Activated CD8-positive, alpha-beta memory T cell treated with anti-CD3 and anti-CD28 coated beads, Interleukin-2, amount 50 U/mL, for 1 hour (primary cell): ENCODE data around the gene HOXB3.

Experiments used
- DNase-seq: peaks from one replicate; pipeline ENCODE4 v3.0.0-alpha.2; 2020; ENCODE audit errors: extremely low read depth

HOXB3 gene

DNA sequence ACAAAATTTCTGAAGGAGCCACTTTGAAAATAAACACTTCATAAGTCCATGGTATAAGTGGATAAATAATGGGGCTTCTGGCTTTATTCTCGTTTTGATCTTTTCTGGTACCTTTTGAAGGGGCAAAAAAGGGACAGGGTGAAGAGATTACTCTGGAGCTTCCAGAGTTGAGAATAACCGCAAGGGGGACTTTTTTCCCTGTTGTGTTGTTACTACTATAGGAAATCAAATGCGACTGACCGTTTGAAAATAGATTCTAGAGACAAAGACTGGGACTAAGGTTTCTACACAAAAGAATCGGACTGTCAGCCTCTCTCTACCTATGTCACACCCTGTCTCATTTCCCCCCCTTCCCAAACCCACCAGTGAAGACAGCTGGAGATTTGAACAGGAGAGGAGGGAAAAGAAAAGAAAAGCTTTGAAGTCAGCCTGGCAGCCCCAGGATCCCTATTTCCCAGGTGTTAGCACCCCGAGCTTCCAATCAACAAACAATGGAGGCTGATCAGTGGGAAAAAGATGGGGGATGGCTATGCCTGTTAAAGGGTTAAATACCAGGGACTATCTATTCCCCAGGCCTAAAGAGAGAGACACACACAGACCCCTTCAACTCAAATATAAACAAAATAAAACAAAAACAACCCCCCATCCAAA lies 20.2 kb downstream of the HOXB3 start:
- DNase-seq: no peak

DNA sequence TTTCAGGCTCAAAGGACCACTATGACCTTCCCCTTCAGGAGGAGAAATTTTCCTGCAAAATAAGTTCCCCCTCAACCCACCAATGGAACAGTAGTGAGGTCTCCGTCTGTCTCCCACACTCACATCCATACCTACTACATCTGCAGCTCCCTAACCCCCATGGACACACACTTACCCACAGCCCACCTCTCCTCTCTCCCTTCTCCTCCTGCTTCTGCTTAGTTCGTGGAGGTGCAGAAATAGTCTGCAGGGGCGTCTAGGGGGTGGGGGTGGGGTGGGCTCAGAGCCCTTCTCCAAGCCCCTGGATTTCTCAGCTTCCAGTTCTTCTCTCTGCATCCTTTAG lies 20.8 kb downstream of the HOXB3 start:
- DNase-seq: no peak

DNA sequence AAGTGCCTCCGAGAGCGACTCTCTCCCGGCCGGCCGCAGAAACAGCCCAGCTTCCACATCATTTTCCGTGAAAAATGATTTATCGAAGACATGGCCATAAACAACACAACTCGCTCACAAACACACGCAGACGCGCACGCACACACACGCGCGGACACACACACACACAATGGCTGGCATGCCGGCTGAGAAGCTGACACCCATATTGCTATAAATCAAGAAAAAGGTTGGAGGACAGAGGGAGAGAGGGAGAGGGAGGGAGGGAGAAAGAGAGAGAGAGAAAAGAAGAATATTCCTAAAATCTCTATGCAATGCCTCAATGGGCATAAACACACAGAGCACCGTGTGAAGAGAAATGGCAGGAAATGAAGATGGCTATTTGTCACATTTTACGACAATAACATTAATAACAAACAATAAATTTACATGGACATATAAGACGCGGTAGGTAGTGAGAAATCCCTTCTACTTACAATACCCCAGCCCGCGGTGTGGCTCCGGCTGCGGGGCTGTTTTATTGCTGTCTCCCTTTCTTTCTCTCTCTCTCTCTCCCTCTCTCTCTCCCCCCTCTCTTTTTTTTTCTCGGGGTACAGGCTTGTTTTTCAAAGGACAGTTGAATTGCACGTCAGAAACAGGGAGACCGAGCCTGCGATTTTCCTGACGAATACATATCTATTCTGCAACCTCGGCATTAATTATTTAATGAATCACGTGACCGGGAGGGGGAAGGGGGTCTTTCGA lies 21.4 kb downstream of the HOXB3 start:
- DNase-seq: no peak

DNA sequence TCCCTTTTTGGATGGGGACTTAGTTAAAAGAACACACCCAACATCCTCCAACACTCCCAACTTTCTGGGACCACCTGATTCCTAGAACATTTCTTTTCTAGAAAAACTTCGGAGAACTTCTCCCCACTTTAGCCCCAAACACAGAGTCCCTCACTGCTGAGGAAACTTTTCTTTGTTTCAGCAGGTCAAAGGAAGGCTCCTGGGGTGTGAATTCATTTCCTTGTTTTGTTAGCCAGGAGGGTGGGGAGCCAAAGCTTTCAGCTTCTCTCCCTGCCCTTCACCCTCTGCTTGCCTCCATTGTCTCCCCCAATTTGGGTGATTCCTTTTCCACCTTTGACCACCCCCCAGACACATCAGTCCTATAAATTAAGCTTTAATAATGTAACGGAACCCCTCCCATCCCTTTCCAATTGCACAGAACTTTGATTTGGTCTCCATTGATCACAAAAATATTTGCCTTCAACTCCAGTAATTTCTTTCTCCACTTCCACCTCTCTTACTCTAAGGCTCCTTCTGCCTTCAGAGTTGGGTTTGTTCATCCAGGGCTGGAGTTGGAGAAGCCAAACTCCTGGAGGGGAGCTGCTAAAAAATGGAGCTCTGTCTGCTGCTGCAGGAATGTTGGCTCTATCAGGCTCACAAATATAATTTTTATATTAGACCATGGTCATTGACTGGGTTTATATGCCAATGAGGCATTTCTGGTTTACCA lies 22.2 kb downstream of the HOXB3 start:
- no peak for DNase-seq

DNA sequence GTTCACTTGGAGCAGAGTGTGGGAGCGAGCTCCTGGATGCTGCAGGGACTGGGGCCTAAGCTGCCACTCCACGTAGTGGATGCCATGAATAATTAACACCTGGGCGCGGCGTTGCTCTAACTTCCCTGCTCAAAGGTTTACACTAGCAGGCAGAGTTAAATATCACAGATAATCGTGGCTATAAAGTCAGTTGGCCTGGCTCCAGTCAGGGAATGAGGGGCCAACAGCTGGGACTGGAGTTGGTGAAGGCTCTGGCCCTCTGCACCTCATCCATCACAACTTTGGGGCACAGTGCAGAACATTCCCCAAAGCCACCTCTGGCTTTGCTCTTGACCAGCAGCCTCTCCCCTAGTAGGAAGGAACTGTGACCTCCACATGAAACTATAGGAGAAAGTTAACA lies 22.8 kb downstream of the HOXB3 start:
- no peak for DNase-seq

DNA sequence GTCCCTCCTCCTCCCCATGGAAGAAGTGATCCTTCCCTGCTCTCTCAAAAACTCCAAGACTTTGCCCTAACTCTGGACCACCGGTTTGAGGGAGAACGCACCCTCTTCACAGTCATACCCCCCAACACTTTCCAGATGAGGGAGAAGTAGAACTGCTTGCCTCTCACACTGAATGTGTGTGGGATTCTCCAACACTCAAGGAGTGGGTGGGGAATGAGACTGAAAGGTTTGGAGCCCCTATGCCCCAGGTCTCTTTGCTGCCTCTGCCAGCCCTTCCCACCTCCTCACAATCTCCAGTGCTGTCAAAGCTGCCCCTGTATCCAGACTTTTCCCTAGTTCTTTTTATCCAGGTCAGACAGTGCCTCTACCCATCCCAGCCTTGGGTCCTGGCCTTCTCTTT lies 23.3 kb downstream of the HOXB3 start:
- no peak for DNase-seq

DNA sequence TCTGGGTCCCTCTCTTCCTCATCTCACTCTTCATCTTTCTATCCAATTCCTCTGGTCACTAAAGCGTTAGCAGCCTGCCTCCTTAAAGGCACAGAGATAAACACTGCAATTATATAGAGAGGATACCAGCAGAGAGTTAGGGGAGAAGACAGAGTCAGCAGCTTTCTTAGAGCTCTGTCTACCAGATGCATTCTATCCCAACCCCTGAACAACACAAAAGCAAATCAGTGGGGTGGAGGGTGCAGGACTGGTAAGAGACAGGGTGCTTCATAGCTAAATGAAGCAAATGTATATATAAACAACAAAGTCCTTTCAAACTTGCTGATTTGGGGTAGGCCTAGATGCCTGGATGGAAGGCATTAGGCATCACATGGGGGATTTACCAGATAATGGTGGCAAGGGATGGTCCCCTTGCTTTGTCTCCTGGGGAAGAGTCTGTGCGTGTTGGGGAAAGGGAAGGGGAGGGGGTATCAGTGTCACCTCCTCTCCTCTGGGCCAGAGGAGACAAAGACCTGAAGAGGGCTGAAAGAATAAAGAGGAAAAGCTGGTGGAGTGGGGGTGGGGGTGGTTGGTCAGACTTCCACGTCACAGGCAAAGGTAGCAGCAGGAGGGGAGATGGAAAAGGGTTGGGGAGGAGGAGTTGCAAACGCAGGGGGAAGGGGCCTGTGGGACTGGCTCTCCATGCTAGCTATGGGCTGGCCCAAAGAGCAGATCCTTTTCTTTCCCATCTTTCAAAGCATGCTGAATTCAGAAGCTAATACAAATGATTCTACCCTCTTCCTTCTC lies 23.9 kb downstream of the HOXB3 start:
- no peak for DNase-seq

DNA sequence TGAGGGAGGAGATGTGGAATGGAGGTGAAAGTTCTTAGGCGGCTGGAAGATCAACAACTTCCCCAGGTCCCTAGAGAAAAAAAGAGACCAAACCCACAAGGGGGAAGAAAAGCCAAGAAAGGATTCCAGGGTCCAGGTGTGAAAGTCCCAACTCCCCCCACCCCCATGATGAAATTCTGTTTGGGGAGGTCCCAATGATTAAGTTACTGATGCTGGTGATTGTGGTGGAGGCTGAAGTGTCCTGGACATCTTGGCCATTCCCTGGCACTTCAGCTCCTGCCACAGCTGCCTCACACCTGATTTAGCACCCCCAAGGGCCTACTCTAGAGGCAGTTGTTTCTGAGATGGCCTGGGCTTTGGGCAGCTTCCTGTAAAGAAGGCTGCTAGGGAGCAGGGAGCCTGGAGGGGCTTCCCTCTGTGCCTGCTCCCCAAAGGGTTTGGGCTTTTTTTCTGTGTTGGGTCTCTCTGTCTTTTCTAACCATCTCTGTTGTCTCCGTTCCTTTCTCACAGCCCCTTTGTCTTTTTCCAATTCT lies 25.0 kb downstream of the HOXB3 start:
- DNase-seq: no peak

DNA sequence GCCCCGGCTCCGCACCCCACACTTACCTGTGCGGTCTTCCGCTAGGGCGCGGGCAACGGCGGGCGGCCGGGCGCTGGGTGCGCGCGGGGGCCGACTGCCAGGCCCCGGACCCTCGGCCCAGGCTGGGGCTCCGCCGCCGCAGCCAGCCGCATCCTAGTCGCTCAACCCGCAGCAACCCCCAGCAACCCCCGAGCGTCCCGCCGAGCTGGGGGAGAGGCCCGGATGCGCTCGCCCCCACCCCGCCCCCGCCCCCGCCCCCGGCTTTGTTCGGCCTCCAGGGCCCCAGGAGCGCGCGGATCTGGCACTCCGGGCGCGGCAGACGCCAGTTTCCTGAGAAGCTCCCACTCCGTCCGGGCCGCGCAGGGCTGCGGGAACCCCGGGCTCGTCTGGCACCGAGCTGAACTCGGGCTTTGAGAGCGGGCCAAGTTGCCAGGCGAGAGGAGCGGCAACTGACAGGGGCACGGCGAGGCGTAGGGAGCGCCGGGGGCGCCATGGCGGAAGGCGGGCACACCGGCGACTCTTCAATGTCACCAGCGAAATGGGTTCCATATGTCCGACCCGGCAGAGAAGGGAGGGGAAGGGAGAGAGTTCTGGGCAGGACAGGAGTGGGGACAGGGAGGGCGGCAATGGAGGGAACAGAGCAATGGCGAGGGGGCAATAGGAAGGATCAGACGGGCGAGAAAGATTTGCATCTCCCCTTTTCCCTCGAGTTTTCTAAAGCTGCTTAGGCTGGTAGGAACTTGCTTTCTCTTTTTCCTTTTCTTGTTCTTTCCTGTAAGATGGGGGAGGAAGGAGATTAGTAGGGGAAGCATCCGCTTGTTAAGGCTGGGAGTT lies 25.6 kb downstream of the HOXB3 start:
- no peak for DNase-seq

DNA sequence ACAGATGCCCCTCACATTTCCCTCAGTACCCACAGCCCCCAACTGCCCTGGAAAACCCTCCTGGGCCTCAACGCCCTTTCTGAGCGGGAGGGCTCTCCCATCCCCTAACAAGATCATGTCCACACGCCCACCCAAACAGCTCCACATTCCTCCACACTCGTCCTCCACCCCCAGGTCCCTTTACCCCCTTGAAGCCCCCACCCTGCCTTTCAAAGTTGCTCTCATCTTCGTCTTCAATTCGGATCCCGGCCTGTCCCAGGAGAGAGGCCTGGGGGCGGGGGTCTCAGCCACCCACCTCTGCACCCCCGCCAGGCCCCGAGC lies 26.2 kb downstream of the HOXB3 start:
- DNase-seq: no peak

DNA sequence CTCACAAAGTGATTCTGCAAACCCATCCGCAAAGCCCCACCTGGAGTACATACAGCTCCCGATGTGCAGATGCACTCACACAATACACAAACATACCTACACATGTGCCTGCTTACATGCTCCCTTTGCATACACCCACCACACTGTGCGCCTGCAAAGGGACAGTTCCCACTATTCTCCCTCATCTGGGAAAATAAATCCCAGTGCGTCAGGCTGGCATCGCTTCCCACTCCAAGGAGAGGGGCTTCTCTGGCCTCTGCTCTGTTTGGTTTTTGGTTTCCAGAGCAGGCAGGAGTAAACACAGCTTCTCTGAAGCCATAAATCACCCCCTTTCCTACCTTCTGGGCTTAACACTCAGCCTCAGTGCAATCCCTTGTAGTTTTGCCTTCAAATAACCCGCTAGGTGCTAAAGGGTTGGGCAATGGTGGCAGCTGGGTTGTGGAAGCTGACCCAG lies 26.6 kb downstream of the HOXB3 start:
- DNase-seq: no peak

DNA sequence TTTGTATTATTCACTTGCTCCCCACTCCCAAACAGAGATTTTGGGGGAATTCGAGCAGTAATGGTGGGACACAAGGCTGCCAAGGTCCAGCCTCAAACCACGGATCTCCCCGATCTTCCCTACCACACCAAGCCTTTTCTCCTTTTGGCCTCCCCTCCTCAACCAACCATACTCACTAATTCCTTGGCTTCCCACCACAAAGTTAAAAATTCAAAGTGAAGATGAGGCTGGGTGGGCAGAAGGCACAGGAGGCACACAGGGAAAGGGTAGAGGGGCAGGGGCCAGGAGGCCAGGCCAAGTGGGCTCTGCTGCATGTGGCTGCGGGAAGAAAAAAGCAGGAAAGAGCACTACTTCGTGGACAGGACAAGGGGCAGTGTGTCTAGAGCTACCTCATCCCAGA lies 27.1 kb downstream of the HOXB3 start:
- DNase-seq: no peak

DNA sequence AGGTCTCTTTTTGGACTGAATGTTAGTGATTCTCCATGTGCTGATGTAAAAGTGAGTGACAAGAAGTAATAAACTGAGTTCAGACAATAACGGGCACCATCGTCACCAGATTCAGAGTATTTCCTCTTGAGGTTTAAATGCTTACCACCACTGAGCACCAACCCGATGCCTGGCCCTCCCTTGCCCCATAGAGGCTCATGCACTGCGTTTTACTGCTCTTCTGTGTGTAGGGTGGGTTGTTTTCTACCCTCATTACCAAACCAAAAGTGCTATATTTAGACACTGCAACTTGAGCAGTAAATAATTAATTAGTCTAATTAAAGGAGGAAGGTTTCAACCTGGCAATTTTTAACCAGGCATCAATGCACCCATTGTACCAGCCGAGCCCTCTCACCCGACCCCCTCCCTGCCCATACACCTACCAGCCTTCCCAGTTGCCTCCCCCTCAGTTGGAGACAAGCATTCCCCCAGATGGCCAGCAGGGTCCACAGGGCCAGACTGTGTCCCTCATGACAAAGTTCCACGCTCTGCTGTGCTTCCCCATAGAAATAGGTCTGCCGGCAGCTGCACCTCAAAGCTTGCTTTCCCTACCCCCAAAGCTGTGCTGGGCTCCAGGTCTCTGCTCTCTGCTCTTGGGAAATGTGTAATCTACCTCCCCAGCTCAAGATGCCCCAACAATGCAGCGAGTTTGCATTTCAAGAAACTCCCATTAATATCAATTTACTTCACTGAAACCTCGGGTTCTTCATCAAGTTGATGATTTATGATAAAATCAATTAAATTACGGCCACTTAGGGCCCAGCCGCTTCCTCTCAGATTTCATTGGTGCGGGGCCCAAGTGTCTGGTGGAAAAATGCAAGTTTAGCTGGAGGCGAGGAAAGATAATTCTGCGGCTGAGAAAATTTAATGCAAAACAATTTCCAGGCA lies 27.9 kb downstream of the HOXB3 start:
- no peak for DNase-seq

DNA sequence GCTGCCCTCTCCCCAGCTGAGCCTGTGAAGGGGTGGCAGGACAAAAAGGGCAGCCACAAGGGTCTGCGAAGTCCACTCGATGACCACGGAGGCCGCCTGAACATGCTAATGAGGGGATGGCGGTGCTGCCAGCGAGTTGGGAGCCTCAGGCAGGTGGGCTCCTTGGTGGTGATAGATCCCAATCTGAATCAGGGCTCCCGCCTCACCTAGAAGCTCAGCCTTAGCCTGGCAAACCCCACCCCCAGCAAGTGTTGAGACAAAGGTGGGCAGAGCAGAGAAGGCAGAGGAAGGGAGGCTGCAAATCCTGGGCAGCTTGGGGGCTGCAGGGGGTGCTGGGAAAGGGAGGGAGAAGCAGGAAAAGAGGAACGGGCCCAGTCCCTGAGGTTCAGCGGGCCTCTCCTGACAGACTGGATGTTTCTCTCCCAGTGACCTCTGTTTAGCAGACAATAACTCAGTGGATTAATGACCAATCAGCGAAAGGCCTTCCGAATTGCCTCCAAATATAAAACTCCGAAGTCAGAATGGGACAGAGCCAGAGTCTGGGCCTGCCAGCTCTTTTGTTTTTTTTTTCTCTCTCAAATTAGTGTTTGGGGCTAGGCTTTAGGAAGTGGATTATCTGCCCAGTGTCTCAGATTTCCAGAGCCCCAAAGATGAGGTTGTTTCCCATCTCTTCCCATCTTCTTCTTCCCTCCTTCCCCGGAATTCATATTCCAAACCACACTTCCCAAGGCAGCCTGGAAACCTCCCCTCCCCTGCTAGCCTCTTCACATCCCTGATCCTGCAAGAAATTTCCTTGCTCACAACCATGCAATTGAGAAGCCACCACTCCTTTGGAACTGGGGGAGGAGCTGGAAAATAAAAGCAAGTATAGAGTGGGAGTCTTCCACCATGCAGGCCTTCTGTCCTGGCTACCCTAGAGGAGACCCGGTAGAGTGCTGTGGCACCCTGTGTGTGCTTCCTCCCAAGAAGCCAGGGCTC lies 29.9 kb downstream of the HOXB3 start:
- DNase-seq: no peak

DNA sequence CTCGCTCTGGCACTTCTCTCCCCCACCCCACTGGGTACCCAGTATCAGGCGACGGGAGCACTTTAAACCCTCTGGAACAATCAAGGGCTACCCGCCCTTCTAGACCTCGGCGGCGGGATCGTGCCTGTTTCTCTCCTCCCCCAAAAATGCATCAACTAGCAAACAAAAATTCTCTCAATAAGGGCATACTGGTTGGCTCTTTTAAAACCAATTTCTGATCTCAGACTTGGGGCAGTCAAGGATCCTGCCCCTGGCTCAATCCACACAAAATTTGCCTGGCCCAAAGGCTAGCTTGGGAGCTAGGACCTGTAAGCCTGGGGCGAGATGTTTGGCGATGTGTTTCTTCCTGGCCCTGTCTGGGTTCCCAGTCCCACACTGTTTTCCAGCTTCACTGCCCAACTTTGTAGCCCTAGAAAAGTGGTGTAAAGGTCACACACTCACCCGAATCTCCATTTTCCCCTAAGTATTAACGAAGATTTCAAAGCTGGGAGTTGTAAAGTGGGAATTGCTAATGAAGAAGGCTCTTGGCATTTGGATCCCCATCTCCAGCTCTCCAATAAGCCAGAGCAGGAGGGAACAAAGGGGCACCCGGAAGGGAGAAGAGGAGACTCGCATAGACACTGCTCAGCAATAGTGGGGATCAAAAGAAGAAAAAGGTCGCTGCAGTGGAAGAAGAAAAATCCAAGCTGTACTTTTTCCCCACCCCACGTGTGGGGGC lies 30.8 kb downstream of the HOXB3 start:
- DNase-seq: no peak

DNA sequence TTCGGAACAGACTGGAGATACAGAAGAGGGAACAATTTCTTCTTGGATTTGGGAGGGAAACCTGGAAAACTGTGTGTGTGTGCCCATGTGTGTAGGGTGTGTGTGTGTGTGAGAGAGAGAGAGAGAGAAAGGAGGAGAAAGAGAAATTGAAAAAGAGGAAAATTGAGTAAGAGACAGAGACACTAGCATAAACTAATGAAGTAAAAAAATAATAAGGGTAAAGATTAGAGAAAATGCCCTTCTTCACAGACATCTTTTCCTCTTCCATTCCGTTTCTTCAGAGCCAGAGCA lies 31.3 kb downstream of the HOXB3 start:
- DNase-seq: no peak

DNA sequence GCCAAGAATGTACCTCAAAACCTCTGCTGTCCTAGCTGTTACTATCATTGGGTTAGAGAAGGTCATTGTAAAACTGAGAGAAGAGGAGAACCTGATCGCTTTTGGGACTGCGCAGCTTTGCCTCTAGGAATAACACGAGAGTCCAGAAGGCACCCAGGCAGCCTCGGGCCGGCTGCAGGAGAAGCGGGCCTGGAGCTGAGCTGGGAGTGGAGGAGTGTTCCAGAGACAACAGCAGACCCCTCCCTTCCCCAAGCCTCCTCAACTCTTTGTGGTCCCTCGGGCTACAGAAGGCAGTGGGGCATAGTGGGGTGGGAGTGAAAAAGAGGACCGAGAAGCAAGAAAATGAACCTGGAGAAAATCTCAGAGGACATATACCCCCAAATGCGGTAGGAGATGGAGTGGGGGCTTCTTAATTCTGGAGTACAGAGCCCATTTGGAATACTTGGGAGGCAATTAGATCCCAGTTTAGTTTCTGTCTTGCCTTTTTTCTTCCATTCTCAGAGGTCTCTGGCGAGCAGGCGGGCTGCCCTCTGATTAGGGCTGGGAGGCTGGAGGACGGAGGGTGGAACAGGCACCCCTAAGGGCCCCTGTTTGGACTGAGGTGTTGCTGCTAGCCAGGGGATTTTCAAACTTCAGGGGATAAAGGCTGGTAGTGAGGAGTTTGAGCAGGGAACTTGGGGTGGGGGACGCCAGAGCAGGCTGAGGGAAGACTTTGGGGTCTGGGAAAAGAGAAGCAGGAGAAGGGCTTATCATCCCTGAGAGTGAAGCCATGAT lies 31.8 kb downstream of the HOXB3 start:
- DNase-seq: no peak
